ENCODE measurements around the gene GAREM1.

Gene GAREM1

DNA sequence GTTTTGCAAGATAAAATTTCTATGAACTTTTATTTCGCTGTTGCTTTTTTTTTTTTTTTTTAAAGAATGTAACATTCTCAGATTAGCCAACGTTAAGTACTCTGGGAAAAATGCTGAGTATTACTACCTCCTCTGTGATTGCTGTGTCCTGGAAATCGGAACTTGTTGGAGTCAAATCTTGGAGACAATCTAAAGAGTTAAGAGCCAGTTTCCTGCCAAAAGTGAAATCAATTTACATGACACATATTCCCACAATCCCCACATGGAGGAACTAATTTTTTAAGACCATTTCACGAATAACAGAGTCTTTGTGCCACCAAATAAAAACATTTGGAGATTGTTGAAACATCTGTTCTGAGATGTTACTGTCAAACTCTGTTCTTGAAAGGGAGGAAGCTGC is 153.0 kb downstream of the GAREM1 start:
- TF ChIP-seq MYC (IDR thresholded peaks at IDR 0.05; ENCODE audit: low read depth, low read length) (no peak), POLR2A (IDR thresholded peaks at IDR 0.05; ENCODE audit: extremely low read depth, insufficient read length) (no peak)
- TF ChIP-seq, protein P1, sequence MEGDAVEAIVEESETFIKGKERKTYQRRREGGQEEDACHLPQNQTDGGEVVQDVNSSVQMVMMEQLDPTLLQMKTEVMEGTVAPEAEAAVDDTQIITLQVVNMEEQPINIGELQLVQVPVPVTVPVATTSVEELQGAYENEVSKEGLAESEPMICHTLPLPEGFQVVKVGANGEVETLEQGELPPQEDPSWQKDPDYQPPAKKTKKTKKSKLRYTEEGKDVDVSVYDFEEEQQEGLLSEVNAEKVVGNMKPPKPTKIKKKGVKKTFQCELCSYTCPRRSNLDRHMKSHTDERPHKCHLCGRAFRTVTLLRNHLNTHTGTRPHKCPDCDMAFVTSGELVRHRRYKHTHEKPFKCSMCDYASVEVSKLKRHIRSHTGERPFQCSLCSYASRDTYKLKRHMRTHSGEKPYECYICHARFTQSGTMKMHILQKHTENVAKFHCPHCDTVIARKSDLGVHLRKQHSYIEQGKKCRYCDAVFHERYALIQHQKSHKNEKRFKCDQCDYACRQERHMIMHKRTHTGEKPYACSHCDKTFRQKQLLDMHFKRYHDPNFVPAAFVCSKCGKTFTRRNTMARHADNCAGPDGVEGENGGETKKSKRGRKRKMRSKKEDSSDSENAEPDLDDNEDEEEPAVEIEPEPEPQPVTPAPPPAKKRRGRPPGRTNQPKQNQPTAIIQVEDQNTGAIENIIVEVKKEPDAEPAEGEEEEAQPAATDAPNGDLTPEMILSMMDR (IDR thresholded peaks at IDR 0.05; ENCODE audit: low read depth, low read length) = no peak
- TF ChIP-seq, protein P2, sequence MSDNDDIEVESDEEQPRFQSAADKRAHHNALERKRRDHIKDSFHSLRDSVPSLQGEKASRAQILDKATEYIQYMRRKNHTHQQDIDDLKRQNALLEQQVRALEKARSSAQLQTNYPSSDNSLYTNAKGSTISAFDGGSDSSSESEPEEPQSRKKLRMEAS (IDR thresholded peaks at IDR 0.05; ENCODE audit: low read depth, low read length) = no peak
- no peak overlapping the region for H3K4me3 ChIP-seq (ENCODE audit: low read depth, low read length)
- no peak for DNase-seq (ENCODE audit: low read depth)

DNA sequence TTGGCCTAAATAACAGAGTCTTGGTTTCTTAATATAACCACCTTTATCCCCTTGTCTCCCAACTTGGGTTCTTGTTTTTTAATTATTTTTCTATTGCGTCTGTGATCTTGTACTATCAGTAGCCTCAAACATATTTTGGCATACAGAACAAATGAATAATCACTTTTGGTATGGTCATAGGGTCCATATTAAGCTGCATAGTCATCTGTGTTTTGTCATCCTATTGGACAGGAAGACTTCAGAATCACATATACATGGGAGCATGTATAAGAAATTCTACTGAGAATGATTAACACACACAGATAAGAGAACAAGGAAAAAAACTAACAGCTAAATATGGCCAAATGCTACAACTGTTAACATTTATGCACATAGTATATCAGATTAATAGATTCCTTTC is 154.8 kb downstream of the GAREM1 start:
- TF ChIP-seq MYC (IDR thresholded peaks at IDR 0.05; ENCODE audit: low read depth, low read length) (no peak), POLR2A (IDR thresholded peaks at IDR 0.05; ENCODE audit: extremely low read depth, insufficient read length) (no peak)
- TF ChIP-seq, protein P2 (IDR thresholded peaks at IDR 0.05; ENCODE audit: low read depth, low read length) = no peak
- TF ChIP-seq, protein P1 (IDR thresholded peaks at IDR 0.05; ENCODE audit: low read depth, low read length) = no peak
- DNase-seq (ENCODE audit: low read depth) = no peak
- no peak overlapping the region for H3K4me3 ChIP-seq (ENCODE audit: low read depth, low read length)

DNA sequence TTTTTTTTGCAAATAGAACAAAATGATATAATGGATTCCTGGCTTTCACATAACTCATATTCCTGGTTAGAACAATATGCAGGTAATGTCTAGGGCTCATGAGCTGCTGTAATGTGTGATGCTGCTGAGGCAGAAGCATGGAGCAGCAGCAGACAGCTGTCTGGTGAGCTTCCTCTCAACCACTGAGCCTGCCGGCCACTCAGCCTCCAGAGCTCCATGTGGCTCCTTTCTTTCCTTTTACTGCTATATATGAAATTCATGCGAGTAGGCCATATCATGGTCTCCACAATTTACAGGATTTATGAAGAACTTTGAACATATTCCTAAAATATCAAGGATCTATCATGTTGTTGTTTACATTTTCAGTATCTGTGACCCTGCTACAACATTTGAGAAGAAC is 159.9 kb downstream of the GAREM1 start:
- TF ChIP-seq POLR2A (IDR thresholded peaks at IDR 0.05; ENCODE audit: extremely low read depth, insufficient read length) = no peak
- DNase-seq (ENCODE audit: low read depth) = no peak
- H3K4me3 ChIP-seq (ENCODE audit: low read depth, low read length) = no peak overlapping the region

DNA sequence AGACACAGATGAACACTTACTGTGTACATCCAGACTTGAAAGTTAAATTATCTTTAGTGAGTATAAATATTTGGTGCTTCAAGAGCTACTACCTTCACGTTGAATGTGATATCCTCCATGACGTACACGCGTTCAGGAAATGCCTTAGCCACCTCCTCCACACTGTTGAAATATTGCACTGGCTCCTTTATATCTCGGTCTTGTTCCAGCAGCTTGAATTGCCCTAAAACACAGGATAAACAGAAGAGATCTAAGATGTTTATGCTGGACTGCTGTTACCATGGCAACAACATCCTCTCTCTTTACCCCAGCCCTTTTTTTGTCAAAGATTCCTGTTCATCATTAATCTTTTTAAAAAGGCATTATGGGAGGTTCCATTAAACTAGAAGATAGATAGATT is 160.6 kb downstream of the GAREM1 start:
- no peak overlapping the region for H3K4me3 ChIP-seq (ENCODE audit: low read depth, low read length)

DNA sequence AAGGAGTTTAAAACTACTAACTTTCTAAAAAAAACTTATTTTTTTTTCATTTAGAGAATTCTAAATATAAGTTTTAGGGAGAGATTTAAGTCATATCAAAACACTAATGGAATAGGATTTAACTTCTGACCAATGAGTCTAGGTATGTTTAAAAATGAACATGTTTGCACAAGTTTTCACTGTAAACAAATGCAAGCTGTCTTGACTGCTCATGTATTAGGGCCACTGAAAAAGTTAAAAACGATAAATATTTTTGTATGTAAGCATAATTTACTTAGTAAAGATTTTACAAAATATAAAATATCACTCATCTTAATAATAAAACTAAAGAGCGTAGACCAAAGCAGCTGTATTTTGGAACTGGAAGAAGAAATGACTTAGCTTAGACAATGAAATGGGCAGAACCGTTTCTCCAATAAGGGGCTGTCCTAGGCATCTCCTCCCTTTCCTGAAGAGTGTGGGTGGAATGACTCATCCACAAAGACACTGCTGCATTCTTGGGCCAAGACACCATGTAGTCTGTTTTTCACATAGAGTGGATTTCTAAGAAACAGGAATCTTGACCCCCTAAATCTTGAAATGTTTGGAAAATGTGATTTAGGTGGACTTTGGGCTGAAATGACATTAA is 162.1 kb downstream of the GAREM1 start:
- H3K4me3 ChIP-seq (ENCODE audit: low read depth, low read length) = no peak overlapping the region
- peak; percentile 53 for DNase-seq (ENCODE audit: low read depth)
- TF ChIP-seq, protein P1 (IDR thresholded peaks at IDR 0.05; ENCODE audit: low read depth, low read length) = no peak
- TF ChIP-seq, protein P2 (IDR thresholded peaks at IDR 0.05; ENCODE audit: low read depth, low read length) = no peak
- TF ChIP-seq MYC (IDR thresholded peaks at IDR 0.05; ENCODE audit: low read depth, low read length) (no peak), POLR2A (IDR thresholded peaks at IDR 0.05; ENCODE audit: extremely low read depth, insufficient read length) (no peak)

More for the DNA sequence above, 160.6 kb downstream of the GAREM1 start:
- peak; percentile 8 for DNase-seq (ENCODE audit: low read depth)
- TF ChIP-seq POLR2A (IDR thresholded peaks at IDR 0.05; ENCODE audit: extremely low read depth, insufficient read length) (no peak), MYC (IDR thresholded peaks at IDR 0.05; ENCODE audit: low read depth, low read length) (no peak)
- TF ChIP-seq, protein P2 (IDR thresholded peaks at IDR 0.05; ENCODE audit: low read depth, low read length) = no peak
- TF ChIP-seq, protein P1 (IDR thresholded peaks at IDR 0.05; ENCODE audit: low read depth, low read length) = no peak

DNA sequence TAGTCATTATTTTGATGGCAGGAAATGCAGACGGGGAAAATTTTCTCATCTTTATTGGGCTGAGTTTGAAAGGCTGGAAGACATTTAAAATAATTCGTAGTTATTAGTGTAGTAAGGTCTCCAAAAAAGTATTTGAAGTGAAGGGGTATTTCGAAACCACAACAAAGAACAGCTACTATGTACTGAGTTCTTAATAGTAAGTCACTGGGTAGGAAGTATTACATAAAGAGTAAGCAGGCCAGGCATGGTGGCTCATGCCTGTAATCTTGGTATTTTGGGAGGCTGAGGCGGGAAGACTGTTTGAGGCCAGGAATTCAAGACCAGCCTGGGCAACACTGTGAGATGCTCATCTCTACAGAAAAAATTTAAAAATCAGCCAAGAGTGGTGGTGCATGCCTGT is 167.3 kb downstream of the GAREM1 start:
- no peak overlapping the region for H3K4me3 ChIP-seq (ENCODE audit: low read depth, low read length)

More for the DNA sequence above, 167.3 kb downstream of the GAREM1 start:
- TF ChIP-seq MYC (IDR thresholded peaks at IDR 0.05; ENCODE audit: low read depth, low read length) (no peak), POLR2A (IDR thresholded peaks at IDR 0.05; ENCODE audit: extremely low read depth, insufficient read length) (no peak)
- TF ChIP-seq, protein P1 (IDR thresholded peaks at IDR 0.05; ENCODE audit: low read depth, low read length) = no peak
- TF ChIP-seq, protein P2 (IDR thresholded peaks at IDR 0.05; ENCODE audit: low read depth, low read length) = no peak
- DNase-seq (ENCODE audit: low read depth) = no peak

Data from NB4 (cell line).